GM15510 (cell line): ENCODE results near the gene RAB3IL1.

ENCODE experiments used
- POLR2A ChIP-seq: IDR thresholded peaks from 3 replicates; pipeline ENCODE4 v1.6.1; 2011; ENCODE audit warnings: borderline replicate concordance; ENCODE audit not compliant: insufficient read length; ENCODE audit errors: extremely low read depth

The RAB3IL1 gene

GRCh38 chr11:61905067-61905696 is 12.2 kb downstream of the RAB3IL1 start:
- no peak for TF ChIP-seq POLR2A

- no peak for TF ChIP-seq POLR2A
Measured at GRCh38 chr11:61904539-61905048, 12.8 kb downstream of the RAB3IL1 start.

GRCh38 chr11:61903845-61904244 is 13.5 kb downstream of the RAB3IL1 start:
- TF ChIP-seq POLR2A: no peak

- no peak for TF ChIP-seq POLR2A
Measured at GRCh38 chr11:61902313-61902712, 15.1 kb downstream of the RAB3IL1 start.

GRCh38 chr11:61901397-61901796 is 16.0 kb downstream of the RAB3IL1 start:
- no peak for TF ChIP-seq POLR2A

- TF ChIP-seq POLR2A: no peak
Measured at GRCh38 chr11:61900251-61900650, 17.1 kb downstream of the RAB3IL1 start.

GRCh38 chr11:61899146-61899841 is 18.1 kb downstream of the RAB3IL1 start:
- no peak for TF ChIP-seq POLR2A

GRCh38 chr11:61898247-61898582 is 19.2 kb downstream of the RAB3IL1 start:
- TF ChIP-seq POLR2A: no peak

- no peak for TF ChIP-seq POLR2A
Measured at GRCh38 chr11:61897387-61898246, 19.7 kb downstream of the RAB3IL1 start.

- TF ChIP-seq POLR2A: no peak
Measured at GRCh38 chr11:61896665-61897386, 20.5 kb downstream of the RAB3IL1 start.

- TF ChIP-seq POLR2A: no peak
Measured at GRCh38 chr11:61895718-61896059, 21.7 kb downstream of the RAB3IL1 start.

GRCh38 chr11:61895046-61895717 is 22.2 kb downstream of the RAB3IL1 start:
- no peak for TF ChIP-seq POLR2A

GRCh38 chr11:61893981-61894380 is 23.4 kb downstream of the RAB3IL1 start:
- TF ChIP-seq POLR2A: no peak

GRCh38 chr11:61892085-61892370 is 25.3 kb downstream of the RAB3IL1 start:
- TF ChIP-seq POLR2A: no peak

GRCh38 chr11:61891331-61892084 is 25.9 kb downstream of the RAB3IL1 start, which contains the start of gene FADS3:
FADS3 (minus strand) TSS chr11:61891545; CDS start chr11:61891381, 164 bp downstream.
- TF ChIP-seq POLR2A: no peak
